Fibroblast of mammary gland (primary cell): ENCODE measurements around the gene CNFN.

Experiments
- DNase-seq: peaks from one replicate; pipeline ENCODE4 v3.0.0-alpha.2; 2010; ENCODE audit warnings: low read depth
- H3K4me3 ChIP-seq: 2 replicates; pipeline ENCODE4 v1.5.1; 2011; ENCODE audit warnings: low read depth, mild to moderate bottlenecking, low read length, moderate library complexity; ENCODE audit not compliant: control insufficient read depth
- TF ChIP-seq, protein P1 (sequence below): conservative IDR thresholded peaks from 2 replicates; pipeline ENCODE4 v1.5.1; 2011; ENCODE audit warnings: low read depth, low read length, inconsistent platforms; ENCODE audit not compliant: control insufficient read depth, insufficient read depth

The CNFN gene

DNA sequence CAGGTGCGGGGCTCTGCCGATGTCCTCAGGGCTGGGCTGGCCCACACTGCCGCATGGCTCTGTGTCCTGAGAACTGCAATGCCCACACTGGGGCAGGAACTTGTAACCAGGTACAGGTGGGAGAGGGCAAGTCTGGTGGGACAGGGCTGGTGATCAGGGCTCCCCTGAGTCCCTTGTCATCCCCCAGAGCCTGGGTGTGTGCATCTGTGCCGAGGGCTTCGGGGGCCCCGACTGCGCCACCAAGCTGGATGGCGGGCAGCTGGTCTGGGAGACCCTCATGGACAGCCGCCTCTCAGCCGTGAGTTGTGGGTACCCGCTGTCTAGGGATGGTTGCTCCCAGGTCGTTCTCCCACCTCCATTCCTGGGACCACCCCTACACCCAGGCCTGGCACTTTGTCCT is 34.2 kb downstream of the CNFN start:
- DNase-seq = no peak
- TF ChIP-seq, protein P1, sequence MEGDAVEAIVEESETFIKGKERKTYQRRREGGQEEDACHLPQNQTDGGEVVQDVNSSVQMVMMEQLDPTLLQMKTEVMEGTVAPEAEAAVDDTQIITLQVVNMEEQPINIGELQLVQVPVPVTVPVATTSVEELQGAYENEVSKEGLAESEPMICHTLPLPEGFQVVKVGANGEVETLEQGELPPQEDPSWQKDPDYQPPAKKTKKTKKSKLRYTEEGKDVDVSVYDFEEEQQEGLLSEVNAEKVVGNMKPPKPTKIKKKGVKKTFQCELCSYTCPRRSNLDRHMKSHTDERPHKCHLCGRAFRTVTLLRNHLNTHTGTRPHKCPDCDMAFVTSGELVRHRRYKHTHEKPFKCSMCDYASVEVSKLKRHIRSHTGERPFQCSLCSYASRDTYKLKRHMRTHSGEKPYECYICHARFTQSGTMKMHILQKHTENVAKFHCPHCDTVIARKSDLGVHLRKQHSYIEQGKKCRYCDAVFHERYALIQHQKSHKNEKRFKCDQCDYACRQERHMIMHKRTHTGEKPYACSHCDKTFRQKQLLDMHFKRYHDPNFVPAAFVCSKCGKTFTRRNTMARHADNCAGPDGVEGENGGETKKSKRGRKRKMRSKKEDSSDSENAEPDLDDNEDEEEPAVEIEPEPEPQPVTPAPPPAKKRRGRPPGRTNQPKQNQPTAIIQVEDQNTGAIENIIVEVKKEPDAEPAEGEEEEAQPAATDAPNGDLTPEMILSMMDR = no peak

DNA sequence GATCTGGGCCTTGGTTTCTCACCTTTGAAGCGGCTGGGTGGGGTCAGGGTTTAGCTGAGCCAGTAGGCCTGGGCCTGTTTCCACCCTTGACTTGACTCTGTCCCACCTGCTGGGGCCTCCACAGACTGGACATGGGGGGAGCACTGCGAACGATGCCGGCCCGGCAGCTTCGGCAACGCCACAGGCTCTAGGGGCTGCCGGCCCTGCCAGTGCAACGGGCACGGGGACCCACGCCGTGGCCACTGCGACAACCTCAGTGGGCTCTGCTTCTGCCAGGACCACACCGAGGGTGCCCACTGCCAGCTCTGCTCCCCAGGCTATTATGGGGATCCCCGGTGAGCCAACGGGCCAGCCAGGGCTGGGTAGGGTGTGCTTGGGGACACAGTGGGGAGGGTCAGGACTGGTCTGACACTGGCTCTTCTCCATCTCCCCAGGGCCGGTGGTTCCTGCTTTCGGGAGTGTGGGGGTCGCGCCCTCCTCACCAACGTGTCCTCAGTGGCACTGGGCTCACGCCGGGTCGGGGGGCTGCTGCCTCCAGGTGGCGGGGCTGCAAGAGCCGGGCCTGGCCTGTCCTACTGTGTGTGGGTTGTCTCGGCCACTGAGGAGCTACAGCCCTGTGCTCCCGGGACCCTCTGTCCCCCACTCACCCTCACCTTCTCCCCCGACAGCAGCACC is 36.6 kb downstream of the CNFN start:
- no peak overlapping the region for H3K4me3 ChIP-seq
- TF ChIP-seq, protein P1 = no peak
- no peak for DNase-seq

More for the DNA sequence above, 34.2 kb downstream of the CNFN start:
- no peak overlapping the region for H3K4me3 ChIP-seq

DNA sequence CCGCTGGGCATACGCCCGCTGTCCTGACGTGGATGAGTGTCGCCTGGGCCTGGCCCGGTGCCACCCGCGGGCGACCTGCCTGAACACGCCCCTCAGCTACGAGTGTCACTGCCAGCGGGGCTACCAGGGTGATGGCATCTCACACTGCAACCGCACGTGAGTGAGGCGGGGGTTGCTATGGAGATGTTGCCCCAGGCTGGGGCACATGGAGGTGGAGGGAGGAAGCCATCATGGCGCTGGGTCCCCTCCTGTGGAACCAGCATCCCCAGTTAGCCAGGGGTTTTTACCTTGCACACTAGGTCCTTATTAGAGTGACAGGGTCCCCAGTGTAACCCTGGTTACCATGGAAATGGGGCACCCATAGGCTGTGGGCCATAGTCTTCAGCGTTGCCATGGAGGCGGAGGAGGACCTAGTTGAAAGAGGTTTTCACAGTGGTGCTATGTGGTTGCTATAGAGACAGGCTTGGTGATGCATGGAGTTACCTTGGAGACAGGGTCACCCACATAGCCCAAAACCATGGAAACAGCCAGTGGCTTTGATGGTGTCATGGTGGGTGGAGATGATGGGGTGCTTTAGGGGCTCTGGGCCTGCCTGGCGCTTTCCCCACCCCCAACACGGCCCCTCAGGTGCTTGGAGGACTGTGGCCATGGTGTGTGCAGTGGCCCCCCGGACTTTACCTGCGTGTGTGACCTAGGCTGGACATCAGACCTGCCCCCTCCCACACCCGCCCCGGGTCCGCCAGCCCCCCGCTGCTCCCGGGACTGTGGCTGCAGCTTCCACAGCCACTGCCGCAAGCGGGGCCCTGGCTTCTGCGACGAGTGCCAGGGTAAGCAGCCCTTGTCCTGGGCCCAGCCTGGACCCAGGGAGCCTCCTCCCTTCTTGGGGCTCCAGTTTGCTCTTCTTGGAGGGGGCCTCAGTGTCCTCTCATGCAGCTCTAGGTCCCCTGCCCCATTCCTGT is 37.5 kb downstream of the CNFN start:
- no peak for DNase-seq
- no peak overlapping the region for H3K4me3 ChIP-seq
- TF ChIP-seq, protein P1 = no peak

DNA sequence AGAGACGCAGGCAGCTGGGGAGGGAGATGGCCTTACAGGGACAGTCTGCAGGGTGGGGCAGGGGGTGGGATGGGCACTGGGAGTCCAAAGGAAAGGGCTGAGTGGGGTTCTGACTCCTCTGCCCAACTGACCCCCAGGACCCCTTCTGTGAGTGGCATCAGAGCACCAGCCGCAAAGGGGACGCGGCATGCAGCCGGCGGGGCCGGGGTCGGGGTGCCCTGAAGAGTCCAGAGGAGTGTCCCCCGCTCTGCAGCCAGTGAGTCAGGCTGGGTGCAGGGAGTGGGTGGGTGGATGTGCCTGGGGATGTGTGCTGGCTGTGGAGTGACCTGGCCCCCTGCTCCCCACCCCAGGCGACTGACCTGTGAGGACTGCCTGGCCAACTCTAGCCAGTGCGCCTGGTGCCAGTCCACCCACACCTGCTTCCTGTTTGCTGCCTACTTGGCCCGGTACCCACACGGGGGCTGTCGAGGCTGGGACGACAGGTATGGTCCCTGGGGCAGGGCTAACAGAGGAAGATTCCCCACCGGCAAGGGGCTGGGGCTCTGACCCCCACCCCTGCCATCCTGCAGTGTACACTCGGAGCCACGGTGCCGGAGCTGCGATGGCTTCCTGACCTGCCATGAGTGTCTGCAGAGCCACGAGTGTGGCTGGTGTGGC is 38.9 kb downstream of the CNFN start:
- H3K4me3 ChIP-seq = no peak overlapping the region
- DNase-seq = no peak
- TF ChIP-seq, protein P1 = no peak

DNA sequence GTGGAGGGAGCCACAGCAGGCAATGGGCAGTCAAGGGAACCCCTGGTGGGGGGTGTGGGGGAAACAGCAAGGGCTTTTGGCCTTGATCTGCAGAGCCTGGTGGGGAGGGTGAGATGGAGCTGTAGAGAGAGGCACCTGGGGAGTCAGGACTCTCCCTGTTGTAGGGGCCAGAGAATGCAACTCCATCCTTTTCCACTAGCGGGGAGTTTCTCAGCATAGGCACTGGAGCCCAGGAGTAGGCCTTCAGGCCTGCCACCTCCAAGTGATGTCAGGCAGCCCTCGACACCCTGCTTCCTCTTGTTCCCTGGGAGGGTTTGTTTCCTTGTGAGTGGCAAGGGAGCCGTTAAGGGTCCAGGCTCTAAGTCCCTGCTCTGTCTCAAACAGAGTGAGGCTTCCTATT is 39.7 kb downstream of the CNFN start:
- no peak for DNase-seq
- TF ChIP-seq, protein P1 = no peak
- H3K4me3 ChIP-seq = no peak overlapping the region

DNA sequence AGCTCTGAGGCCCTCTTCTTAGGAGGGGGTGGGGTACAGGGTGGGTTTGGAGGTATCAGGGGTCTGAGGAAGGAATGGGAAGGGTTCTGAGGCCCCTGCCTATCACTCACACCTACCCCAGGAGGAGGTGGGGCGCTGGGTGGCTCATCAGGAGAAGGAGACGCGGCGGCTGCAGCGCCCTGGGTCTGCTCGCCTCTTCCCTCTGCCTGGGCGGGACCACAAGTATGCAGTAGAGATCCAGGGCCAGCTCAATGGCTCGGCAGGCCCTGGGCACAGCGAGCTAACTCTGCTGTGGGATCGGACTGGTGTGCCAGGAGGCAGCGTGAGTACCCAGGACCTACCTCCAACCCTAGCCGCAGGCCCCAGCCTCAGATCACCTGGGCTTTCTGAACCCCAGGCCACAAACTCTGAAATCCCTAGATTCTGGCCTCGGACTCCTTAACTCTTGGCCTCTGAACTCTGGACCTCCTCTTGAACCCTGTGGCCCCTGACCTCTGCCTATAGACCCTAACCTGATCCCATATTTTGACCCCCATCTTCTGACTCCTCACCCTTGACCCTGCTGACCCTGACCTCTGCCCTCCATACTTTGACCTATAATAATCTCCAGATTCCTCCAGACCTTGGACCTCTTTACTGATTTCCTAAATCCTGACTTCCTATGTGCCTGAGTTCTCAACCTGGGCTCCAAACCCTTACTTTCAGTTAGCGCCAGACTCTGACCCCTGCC is 40.6 kb downstream of the CNFN start:
- no peak for DNase-seq
- no peak overlapping the region for H3K4me3 ChIP-seq
- TF ChIP-seq, protein P1 = no peak
